Activated CD4-positive, alpha-beta T cell treated with anti-CD3 and anti-CD28 coated beads, Interleukin-10, Interleukin-2, amounts not matched to agents 100 ng/mL and 50 ng/mL, durations not matched to agents 16 hours and 8 hours (primary cell): ENCODE results near the gene UHRF2.
"Not testable (repeated sequence)": the region's sequence is repeated elsewhere in the genome, so short reads cannot be mapped to it uniquely, and the experiment has no call there.

Experiments
- DNase-seq: peaks from one replicate; pipeline ENCODE4 v3.0.0-alpha.2; 2020

Gene UHRF2

GRCh38 chr9:6495466-6495865 is 82.5 kb downstream of the UHRF2 start:
- DNase-seq = no peak

- no peak for DNase-seq
These were observed 86.0 kb downstream of the UHRF2 start for GRCh38 chr9:6498982-6499381.

GRCh38 chr9:6501526-6502210 is 88.7 kb downstream of the UHRF2 start:
- DNase-seq = no peak

DNA sequence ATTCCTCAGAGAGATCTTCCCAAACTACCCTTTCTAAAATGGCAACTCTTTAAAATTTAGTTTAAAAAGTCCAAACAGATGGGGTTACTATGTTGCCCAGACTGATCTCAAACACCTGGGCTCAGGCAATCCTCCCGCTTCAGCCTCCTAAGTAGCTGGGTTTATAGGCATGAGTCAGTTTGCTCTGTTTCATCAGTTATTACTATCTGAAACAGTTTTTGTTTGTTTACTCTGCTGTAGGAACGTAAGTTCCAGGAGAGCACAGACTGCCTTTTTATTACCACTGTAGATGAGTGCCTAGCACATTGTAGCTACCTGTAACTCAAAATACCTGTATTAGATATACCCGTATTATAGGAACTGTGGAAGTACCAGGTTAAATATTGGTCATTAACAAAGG is 89.4 kb downstream of the UHRF2 start:
- DNase-seq = no peak

GRCh38 chr9:6506571-6506970 is 93.6 kb downstream of the UHRF2 start:
- DNase-seq = no peak

DNA sequence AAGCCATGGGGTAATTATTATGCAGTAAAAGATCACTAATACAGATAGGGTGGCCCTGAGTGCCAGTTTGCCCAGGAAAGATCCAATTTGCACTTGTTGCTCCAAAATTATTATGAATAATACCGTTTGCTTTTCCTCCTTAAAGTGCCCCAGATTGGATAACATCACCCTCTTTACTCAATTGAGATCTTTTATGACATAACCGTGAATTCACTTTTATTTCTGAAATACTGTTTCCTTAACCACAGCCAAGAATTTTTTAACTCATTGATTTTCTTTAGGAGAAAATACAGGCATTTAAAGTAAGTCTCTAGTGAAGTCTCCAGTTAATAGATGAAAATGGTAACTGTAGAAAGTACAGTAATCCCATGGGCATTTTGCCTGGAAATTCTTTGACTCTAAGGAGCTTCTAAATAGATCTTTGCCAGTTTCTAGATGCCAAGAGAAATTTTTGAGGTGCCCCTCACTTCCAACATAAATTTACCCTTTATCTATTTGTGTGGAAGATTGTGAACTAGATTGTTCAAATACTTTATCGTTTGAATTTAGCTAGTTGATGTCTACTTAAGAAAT is 99.2 kb downstream of the UHRF2 start:
- DNase-seq = no peak

GRCh38 chr9:6522263-6522662 is 109.3 kb downstream of the UHRF2 start:
- DNase-seq = no peak

- DNase-seq = no peak
These were observed 112.5 kb downstream of the UHRF2 start for GRCh38 chr9:6525326-6526045.

- no peak for DNase-seq
These were observed 122.6 kb downstream of the UHRF2 start for GRCh38 chr9:6535594-6535993.

DNA sequence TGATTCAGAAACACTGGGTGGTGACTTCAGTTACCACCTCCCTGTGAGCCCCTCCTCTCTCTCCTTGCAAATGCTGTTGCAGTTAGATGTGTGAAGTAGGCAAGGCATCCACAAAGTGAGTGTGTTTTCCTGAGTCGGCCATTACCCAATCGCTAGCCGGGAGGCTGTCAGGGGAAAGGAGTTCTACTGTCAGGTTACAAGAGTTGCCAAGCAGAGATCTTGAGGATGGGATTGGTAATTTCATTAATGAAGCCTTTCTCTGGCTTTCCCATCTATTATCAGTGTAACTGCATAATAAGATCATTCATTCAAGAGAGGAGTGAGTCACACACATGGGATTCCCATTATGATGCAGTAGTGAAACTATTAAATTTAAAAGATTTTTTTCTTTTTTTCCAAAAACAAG is 125.7 kb downstream of the UHRF2 start:
- peak; percentile 21 for DNase-seq

GRCh38 chr9:6542617-6543016 is 129.6 kb downstream of the UHRF2 start:
- DNase-seq = not testable (repeated sequence)

- DNase-seq = no peak
These were observed 130.2 kb downstream of the UHRF2 start for GRCh38 chr9:6543204-6543603.

DNA sequence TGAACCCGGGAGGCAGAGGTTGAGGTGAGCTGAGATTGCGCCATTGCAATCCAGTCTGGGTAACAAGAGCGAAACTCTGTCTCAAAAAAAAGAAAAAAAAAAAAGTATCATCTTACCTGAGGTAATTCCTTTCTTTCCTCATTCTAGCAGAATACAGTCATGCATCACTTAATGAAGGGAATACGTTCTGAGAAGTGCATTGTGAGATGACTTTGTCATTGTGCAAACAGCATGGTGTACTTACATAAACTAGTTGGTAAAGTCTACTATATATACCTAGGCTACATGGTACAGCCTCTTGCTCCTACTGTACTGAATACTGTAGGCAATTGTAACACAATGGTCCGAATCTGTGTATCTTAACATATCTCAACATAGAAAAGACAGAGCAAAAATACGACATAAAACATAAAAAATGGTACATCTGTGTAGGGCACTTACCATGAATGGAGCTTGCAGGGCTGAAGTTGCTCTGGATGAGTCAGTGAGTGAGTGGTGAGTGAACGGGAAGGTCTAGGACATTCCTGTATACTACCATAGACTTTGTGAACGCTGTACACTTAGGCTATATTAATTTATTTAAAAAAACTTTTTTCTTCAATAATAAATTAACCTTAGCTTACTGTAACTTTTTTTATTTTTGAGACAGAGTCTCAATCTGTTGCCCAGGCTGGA is 132.2 kb downstream of the UHRF2 start:
- no peak for DNase-seq

DNA sequence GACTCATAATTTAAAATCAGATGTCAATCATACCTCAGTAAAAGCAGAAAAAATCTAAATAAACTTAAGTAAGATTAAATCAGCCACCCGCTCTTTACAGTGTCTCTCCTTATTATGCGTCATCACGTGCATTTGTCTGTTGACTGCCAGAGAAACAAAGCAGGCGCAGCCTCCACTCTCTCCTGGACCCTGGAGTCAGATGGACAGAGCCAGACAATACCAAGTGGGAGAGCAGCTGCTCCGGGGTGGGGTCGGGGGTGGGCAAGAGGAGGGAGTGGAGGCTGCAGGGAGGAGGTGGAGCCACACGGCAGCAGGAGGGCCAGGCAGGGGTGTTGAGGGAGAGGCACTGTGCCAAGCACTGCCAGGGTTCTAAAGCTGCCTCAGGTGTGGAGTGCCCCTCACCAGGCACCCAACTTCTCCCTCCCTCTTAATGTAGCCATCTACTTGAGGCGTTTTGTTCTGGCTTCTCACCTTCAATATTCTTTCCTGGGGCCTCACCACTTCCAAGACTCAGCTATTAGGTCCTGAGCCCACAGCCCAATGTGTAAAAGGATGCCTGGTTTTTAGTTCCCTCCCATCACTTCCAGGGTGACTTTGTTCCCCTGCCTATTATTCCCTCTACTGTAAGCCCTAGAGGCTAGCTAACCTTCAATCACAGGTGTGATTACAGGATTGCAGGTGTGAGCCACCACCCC is 136.3 kb downstream of the UHRF2 start:
- DNase-seq = no peak

DNA sequence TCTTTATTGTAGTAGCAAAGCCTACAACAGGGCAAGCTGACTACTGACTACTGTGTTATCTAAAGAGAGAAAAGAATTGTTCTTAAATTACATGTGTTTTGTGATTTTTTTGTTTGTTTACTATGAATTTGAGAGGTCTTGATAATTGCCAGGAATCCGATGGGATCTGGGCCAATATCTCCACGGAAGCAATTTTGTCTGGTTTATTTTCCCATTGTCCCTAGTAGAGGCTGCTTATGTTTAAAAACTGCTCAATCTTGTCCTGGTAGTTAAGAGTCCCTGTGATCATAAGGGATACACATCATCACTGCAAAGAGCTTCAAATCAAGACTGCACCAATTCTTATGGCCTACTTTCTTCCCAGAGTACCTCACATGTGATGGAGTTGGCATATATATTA is 138.1 kb downstream of the UHRF2 start:
- no peak for DNase-seq

GRCh38 chr9:6552033-6552432 is 139.0 kb downstream of the UHRF2 start:
- no peak for DNase-seq

GRCh38 chr9:6552498-6553121 is 139.6 kb downstream of the UHRF2 start:
- DNase-seq = no peak

- no peak for DNase-seq
These were observed 140.9 kb downstream of the UHRF2 start for GRCh38 chr9:6553866-6554265.
